Measurements from ENCODE around the gene SH3PXD2B.

SH3PXD2B gene

DNA sequence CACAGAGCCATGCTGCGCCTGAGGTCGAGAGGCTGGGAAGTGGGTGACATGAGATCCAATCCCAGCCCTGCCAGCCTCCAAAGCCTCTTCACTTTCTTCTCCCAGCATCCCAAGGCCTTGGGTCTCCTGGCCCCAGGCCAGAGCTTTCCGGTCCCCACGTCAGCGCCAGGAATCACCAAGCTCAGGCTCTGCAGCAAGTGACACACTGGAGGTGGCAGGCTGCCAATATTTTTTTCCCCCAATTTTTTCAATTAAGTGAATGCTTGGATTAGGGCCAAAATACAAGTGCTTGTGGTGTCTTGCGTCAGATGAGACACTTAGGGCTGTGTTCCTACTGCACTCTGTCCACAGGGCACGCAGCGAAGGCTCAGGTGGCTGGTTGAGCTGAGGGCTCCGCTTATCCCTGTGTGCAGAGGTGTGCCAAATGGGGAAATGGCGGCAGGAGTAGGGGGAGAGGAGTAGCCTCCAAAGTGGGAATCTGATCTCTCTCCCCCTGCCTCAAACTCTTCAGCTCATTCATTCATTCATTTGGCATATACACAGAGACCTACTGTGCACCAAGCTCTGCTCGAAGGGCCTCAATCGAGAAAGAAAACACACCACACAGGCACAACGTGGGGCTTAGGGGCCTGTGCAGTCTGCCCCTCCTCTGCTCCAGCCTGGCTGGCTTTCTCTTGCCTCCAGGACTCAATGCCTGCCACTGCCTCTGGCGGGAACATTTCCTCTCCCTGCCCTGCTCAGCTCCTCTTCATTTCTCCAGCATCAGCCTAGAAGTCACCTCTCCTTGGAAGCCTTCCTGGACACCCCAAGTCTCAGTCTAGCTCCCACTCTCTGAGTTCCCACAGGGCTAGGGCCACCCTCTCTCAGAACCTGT is 16.6 kb downstream of the SH3PXD2B start:
- no peak for DNase-seq (ENCODE audit: low spot score in 2 of 2)
- Mint-ChIP-seq H3K4me3 (no peak overlapping the region), H3K27ac (no peak overlapping the region), H3K4me1 (no peaks in the 10 kb centered on the region), H3K36me3 (no peaks in the 10 kb centered on the region), H3K9me3 (no peaks in the 10 kb centered on the region)
- ATAC-seq: no peak

DNA sequence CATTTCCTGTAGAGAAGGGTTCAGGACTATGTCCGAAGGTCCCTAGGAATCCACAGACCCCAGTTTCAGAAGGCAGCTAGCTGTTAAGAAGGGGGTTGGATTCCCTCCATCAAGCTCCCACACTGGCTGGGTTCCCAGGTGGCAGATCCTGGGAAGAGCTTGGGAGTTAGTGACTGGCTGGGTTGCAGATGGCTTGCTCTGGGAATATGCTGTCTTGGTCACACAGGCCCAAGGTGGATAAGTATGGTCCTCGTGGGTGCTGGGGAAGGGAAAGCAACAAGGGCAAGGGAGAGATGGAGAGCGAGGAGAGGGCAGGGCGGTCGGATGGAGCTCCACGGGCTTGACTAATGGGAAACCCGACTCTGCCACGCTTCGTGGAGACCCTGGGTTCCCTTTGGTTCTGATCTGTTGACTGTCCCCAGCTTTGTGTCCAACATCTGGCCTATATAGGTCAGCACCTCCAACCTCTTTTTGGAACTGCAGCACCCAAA is 17.4 kb downstream of the SH3PXD2B start:
- H3K4me3 Mint-ChIP-seq: no peak overlapping the region
- no peak for ATAC-seq
- no peak overlapping the region for H3K27ac Mint-ChIP-seq
- H3K9me3 Mint-ChIP-seq: no peaks in the 10 kb centered on the region
- H3K4me1 Mint-ChIP-seq: no peaks in the 10 kb centered on the region
- DNase-seq (ENCODE audit: low spot score in 2 of 2): no peak
- H3K36me3 Mint-ChIP-seq: no peaks in the 10 kb centered on the region

DNA sequence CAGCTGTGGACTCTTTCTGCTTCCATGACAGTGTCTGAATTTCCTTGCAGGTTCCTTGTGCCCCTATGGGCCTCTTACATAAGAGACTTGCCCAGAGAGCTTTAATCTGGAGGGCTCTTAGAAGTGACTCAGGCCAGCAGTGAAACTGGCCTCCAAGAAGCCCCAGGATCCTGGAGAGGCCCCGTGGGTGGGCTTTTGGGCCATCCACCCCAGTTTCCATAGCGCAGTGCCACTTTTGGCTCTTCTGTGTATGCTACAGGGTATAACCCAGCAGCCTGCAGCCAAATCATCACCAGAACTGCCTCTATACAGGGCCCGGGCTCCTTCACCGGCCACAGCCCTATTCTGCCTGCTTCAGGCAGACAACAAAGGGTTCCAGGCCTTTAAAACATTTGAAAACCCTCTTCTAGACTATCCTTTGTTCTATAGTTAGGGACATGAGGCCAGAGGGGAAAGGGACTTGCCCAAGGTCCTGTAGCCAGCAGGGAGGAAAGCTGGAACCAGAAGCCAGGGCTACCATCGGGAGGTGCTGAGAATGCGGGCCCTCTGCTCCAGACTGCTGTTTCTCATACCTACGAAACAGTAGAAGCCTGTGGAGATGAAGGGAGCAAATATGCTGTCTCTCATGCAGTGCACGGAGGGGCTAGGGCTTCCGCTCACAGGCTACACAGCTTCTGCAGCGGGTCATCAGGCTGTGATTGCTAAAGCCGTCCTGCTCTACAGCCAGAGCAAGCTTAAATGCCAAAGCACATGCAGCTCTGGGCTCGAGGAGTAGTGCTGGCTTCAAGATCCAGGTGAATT is 18.0 kb downstream of the SH3PXD2B start:
- DNase-seq (ENCODE audit: low spot score in 2 of 2) (no peak), ATAC-seq (no peak)
- no peaks in the 10 kb centered on the region for H3K36me3 Mint-ChIP-seq
- no peak overlapping the region for H3K27ac Mint-ChIP-seq
- no peaks in the 10 kb centered on the region for H3K4me1 Mint-ChIP-seq
- H3K4me3 Mint-ChIP-seq: no peak overlapping the region
- no peaks in the 10 kb centered on the region for H3K9me3 Mint-ChIP-seq

DNA sequence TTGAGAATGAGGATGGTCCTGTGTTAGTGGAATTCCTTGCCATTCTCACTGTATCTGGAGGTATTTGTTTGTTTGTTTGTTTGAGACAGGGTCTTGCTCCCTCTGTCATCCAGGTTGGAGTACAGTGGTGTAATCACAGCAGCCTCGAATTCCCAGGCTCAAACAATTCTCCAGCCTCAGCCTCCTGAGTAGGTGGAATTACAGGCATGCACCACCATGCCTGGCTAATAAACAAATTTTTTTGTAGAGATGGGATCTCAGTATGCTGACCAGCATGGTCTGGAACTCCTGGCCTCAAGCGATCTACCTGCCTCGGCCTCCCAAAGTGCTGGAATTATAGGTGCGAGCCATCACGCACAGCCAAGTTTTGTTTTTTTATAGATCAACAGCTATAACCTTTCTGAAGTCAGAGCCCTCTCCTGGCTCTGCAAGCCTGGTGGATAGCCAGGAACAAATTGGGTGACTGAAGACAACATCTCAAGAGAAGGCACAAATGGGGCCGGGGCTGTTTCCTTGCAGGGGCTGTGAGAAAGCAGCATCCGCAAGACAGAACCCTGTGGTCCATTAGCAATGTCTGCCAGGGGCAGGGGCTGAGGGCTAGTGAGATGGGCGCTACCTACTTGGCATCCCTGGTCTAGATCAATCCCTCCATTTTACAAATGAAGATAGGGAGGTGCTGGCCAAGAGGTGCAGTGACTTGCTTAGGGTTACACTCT is 18.8 kb downstream of the SH3PXD2B start:
- Mint-ChIP-seq H3K9me3 (no peaks in the 10 kb centered on the region), H3K4me1 (no peaks in the 10 kb centered on the region)
- ATAC-seq: no peak

DNA sequence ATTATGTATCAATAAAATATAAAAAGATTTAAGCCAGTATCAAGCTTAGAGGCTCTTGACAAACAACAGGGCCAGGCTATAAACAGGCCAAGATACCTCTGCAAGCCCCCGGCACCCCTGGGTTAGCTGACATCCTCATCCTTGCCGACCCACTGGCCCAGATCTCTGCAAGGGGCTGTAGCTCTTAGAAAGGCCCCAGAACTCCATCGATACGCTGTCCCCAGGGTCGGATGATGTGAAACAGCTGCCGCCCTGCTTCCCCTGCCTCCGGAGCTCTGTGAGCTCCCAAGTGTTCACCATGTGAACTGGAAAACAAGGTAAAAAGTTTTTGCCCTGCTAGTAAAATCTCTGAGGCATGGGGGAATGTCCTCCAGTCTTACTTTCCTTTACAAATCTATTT is 20.1 kb downstream of the SH3PXD2B start:
- ATAC-seq: no peak
- Mint-ChIP-seq H3K9me3 (no peaks in the 10 kb centered on the region), H3K36me3 (no peaks in the 10 kb centered on the region), H3K27ac (no peak overlapping the region), H3K4me3 (no peak overlapping the region), H3K4me1 (no peaks in the 10 kb centered on the region)
- DNase-seq (ENCODE audit: low spot score in 2 of 2): no peak

More for the DNA sequence above, 18.8 kb downstream of the SH3PXD2B start:
- H3K4me3 Mint-ChIP-seq: no peak overlapping the region
- H3K27ac Mint-ChIP-seq: no peak overlapping the region
- no peaks in the 10 kb centered on the region for H3K36me3 Mint-ChIP-seq
- DNase-seq (ENCODE audit: low spot score in 2 of 2): no peak

DNA sequence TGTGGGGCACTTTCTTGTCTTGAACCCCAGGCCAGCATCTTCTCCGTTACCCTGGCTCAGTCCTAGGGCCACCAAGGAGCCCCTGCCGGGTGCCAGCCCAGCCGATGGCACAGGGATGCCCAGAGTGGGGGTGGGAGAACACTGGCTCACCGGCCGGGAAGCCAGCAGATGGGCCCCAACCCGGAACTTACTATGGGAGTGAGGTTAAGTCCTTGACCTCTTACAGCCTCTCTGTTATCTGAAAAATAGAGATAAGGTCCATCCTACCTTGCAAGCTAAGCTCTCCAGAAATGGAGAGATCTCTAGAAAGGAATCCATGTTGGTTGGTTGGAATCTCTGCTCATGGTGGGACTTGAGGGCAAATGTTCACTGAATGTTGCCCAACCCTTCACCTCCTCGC is 20.8 kb downstream of the SH3PXD2B start:
- Mint-ChIP-seq H3K9me3 (no peaks in the 10 kb centered on the region), H3K36me3 (no peaks in the 10 kb centered on the region), H3K4me3 (no peak overlapping the region), H3K4me1 (no peaks in the 10 kb centered on the region), H3K27ac (no peak overlapping the region)
- DNase-seq (ENCODE audit: low spot score in 2 of 2) (no peak), ATAC-seq (no peak)

DNA sequence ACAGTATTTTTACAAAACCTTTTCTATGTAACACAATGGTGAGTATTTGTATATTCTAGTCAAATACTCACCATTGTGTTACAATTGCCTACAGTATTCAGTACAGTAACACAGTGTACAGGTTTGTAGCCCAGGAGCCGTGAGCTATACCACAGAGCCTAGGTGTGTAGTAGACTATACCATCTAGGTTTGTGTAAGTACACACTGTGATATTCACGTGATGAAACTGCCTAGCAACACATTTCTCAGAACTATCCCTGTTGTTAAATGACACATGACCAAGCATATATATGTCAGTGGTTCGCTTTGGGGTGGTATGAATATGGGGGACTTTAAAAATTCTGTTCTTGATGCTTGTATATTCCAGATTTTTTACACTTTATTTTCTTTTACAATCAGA is 21.3 kb downstream of the SH3PXD2B start:
- Mint-ChIP-seq H3K27ac (no peak overlapping the region), H3K4me1 (no peaks in the 10 kb centered on the region)

DNA sequence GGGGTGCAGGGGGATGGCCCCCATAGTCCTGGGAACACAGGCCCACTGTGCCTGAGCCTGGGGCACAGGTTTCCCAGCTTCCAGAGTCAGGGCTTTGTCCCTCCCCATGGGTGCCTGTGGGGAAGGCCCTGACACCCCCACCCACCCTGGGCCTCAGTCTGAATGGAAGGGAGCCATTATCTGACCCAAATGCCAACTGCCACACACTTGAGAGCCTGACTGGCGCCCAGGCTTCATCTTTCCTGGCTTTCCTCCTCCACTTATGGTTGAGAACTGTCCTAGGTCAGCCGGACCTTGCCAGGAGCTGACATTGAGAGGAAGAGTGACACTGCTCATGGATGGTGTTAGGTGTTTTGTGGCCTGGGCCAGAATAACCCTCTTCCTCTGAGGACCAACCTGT is 24.0 kb downstream of the SH3PXD2B start:
- no peaks in the 10 kb centered on the region for H3K36me3 Mint-ChIP-seq
- no peak overlapping the region for H3K4me3 Mint-ChIP-seq
- DNase-seq (ENCODE audit: low spot score in 2 of 2): no peak
- no peak overlapping the region for H3K27ac Mint-ChIP-seq
- ATAC-seq: no peak
- no peaks in the 10 kb centered on the region for H3K9me3 Mint-ChIP-seq
- no peaks in the 10 kb centered on the region for H3K4me1 Mint-ChIP-seq

More for the DNA sequence above, 21.3 kb downstream of the SH3PXD2B start:
- ATAC-seq: no peak
- Mint-ChIP-seq H3K36me3 (no peaks in the 10 kb centered on the region), H3K4me3 (no peak overlapping the region), H3K9me3 (no peaks in the 10 kb centered on the region)
- no peak for DNase-seq (ENCODE audit: low spot score in 2 of 2)

DNA sequence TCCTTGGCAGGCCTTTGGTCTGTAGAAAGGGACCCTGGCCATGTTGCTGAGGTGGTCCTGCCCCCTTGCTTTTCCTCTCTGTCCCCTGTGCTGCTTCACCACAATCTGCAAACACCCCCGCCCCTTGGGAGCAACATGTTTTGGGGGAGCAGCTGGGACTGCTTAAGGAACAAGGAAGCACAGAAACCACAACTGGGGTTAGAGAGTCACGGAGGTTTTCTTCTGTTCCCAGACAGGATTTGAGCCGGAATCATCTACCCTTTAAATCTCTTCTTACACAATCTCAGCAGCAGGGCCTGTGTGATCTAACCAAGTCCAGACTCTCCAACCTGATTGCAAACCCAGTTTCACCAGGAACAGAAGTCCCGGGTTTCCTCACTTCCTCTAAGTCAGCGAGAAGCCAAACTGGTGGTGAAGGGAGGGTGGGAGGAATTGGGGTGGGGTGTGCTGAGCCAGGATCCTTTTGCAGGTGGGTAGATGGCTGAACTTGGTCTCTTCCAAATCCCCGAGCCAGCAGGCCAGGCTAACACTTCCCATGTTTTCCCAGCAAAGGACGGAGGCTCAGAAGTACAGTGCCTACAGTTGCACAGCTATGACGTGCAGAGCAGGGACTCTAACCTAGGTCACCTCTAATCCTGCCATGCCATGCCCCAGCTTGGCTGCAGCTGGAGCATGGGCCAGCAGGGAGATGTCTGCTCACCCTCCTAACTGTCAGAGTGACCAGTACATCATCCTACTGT is 25.0 kb downstream of the SH3PXD2B start:
- H3K4me1 Mint-ChIP-seq: no peaks in the 10 kb centered on the region
- H3K36me3 Mint-ChIP-seq: no peaks in the 10 kb centered on the region
- ATAC-seq: no peak
- H3K4me3 Mint-ChIP-seq: no peak overlapping the region
- DNase-seq (ENCODE audit: low spot score in 2 of 2): no peak
- no peak overlapping the region for H3K27ac Mint-ChIP-seq
- H3K9me3 Mint-ChIP-seq: no peaks in the 10 kb centered on the region

DNA sequence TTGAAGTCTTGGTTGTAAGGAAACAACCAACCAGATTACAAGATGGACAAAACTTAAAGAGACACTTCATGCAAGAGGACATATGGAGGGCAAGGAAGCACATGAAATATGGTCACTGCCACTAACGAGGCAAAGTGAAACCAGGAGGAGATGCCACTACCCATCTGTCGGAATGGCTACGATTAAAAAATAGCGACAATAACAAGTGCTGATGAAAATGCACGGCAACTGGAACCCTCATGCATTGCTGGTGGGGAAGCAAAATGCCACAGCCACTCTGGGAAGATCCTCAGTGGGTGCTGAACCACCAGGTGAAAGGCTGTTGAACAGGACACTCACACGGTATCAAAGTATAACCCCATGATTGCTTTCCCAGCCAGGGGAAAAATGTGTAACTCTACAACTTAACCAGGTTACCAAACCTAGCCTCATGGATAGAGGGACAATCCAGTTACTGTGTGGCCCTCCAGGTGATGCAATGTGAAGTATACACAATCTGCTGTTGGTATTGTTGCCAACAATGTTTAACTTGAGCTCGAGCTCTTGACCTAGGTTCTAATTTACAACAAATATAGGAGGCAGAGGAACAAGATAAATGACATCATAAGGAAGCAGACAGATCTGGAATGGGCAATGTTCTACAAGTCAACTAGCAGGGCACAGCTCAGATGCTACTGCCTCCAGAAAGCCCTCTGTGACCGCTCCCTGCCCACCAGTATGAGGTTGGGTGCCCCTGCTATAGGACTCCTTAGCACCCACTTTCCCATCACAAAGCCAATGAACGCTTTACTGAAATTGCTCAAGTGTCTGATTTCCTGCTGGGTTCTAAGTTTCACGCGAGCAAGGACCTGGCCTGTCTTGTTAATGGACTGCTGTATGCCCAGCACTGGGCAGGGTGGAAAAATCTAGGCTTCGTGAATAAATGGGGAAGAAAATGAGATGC is 25.8 kb downstream of the SH3PXD2B start:
- ATAC-seq (no peak), DNase-seq (ENCODE audit: low spot score in 2 of 2) (no peak)
- no peak overlapping the region for H3K4me3 Mint-ChIP-seq
- H3K27ac Mint-ChIP-seq: no peak overlapping the region
- no peaks in the 10 kb centered on the region for H3K36me3 Mint-ChIP-seq
- H3K9me3 Mint-ChIP-seq: no peaks in the 10 kb centered on the region
- H3K4me1 Mint-ChIP-seq: no peaks in the 10 kb centered on the region

DNA sequence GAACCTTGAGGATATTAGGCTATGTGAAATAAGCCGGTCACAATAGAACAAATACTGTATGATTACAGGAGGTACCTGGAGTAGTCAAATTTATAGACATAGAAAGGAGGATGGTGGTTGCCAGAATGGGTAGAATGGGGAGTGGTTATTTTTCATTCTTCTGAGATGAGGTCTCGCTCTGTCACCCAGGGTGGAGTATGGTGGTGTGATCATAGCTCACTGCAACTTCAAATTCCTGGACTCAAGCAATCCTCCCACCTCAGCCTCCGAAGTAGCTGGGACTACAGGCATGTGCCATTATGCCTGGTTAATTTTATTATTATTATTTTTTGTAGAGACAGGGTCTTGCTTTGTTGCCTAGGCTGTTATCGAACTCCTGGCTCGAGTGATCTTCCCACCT is 27.1 kb downstream of the SH3PXD2B start:
- ATAC-seq (no peak), DNase-seq (ENCODE audit: low spot score in 2 of 2) (no peak)
- Mint-ChIP-seq H3K4me1 (no peaks in the 10 kb centered on the region), H3K36me3 (no peaks in the 10 kb centered on the region), H3K9me3 (no peaks in the 10 kb centered on the region), H3K27ac (no peak overlapping the region), H3K4me3 (no peak overlapping the region)

DNA sequence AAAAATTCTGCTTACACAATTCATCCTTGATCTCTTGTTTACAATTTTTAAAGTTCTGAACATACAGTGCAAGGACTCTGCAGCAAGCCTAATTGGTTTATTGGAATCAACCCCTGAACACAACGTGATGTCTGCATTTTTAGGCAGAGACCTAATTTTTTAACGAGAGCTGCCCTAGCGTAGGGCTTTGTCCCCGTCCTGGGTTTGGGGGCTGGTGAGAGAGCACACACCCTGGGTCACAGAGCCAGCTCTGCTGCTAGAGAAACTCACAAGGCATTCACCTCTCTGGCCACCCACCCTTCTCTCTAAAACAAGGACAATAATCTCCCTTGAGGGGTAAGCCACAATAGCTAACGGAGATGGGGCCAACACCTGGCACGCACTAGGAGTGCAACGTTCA is 28.2 kb downstream of the SH3PXD2B start:
- Mint-ChIP-seq H3K4me1 (no peaks in the 10 kb centered on the region), H3K9me3 (no peaks in the 10 kb centered on the region), H3K4me3 (no peak overlapping the region), H3K36me3 (no peaks in the 10 kb centered on the region), H3K27ac (no peak overlapping the region)
- no peak for DNase-seq (ENCODE audit: low spot score in 2 of 2)
- no peak for ATAC-seq

DNA sequence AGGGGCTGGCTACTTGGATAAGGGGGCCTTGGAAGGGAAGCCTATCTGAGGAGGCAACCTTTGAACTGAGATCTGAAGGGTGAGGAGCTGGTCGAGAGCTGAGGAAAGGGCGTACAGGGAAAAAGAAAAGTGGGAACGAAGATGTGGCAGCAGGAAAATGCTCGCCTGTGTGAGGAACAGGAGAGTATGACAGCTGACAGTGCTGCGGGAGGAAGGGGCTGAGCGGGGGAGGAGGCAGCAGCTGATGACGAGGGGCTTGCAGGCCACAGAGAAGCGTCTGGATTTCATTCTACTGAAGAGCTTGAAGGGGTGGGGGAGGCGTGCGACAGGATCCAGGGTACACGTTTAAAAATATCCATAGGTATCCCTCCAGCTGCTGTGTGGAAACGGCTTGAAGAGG is 28.9 kb downstream of the SH3PXD2B start:
- Mint-ChIP-seq H3K4me3 (no peak overlapping the region), H3K9me3 (no peaks in the 10 kb centered on the region), H3K27ac (no peak overlapping the region), H3K36me3 (no peaks in the 10 kb centered on the region), H3K4me1 (no peaks in the 10 kb centered on the region)
- no peak for DNase-seq (ENCODE audit: low spot score in 2 of 2)
- ATAC-seq: no peak

DNA sequence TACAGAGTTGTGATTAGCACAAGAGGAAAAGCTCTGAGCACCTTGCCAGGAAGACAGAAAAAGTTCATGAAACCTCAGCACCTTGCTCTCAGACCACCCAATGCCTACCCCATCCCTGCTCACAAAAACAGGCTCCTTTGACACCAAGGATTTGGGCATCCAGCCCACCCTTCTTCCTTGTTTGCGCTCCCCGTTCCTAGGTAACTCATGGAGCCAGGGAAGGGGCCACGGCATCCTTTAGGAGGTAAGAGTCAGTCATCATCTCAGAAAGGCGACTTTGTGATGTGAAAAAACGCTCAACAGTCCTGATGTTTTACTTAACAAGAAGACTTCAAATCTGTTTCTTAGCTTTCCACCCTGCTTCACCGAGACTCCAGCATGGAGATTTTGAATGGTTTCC is 29.5 kb downstream of the SH3PXD2B start:
- DNase-seq (ENCODE audit: low spot score in 2 of 2) (no peak), ATAC-seq (no peak)
- no peaks in the 10 kb centered on the region for H3K36me3 Mint-ChIP-seq
- H3K4me1 Mint-ChIP-seq: no peaks in the 10 kb centered on the region
- no peak overlapping the region for H3K27ac Mint-ChIP-seq
- H3K9me3 Mint-ChIP-seq: no peaks in the 10 kb centered on the region
- H3K4me3 Mint-ChIP-seq: no peak overlapping the region
